Measurements from ENCODE around the gene DPCD. TPM values are rescaled to one million over a fixed set of nuclear protein-coding genes. Genes with fewer than 3 reads are reported as not detected.
"Not testable (repeated sequence)": the region's sequence is repeated elsewhere in the genome, so short reads cannot be mapped to it uniquely, and the experiment has no call there.

DPCD gene
- total and polyA plus RNA-seq, 2 of the 8 experiments (the other 6 are each of a cell fraction or from before 2014, with no cell fraction given) = 21.2 to 31.4 TPM

GRCh38 chr10:101593331-101593730, 5.2 kb downstream of the DPCD start:
- CTCF ChIA-PET (ENCODE audit: partially characterized antibody) = interaction anchor here (0.6 to 17.3 kb wide), 6 partner anchors 9 to 562 kb away, joined by 3 to 246 read pairs (median 4); partner anchors contain the start of genes NPM3, PDZD7 and SFXN3

More at GRCh38 chr10:101593331-101593730, 5.2 kb downstream of the DPCD start:
- H3K23ac ChIP-seq (ENCODE audit: insufficient read length); H2BK12ac ChIP-seq (ENCODE audit: low read depth, low read length); H4K8ac ChIP-seq (ENCODE audit: extremely low read depth, insufficient read depth, low read length); H2AFZ ChIP-seq (ENCODE audit: low read length); H3K27ac ChIP-seq (ENCODE audit: low read depth, low read length); H3K36me3 ChIP-seq (ENCODE audit: control insufficient read depth in 2 of 4, insufficient read depth in 4 of 4, low read length in 3 of 4); H3K14ac ChIP-seq (ENCODE audit: insufficient read length); DNase-seq (ENCODE audit: low read depth in 1 of 2, low spot score in 2 of 2); H2BK5ac ChIP-seq (ENCODE audit: low read depth, low read length); H3K9ac ChIP-seq (replicated peaks in 1 of 4; ENCODE audit: extremely low read depth in 1 of 4, low read depth in 3 of 4, low read length in 3 of 4); H2AK5ac ChIP-seq (ENCODE audit: low read depth, low read length); H4K20me1 ChIP-seq (replicated peaks in 1 of 2; ENCODE audit: control insufficient read depth in 1 of 2, insufficient read depth in 2 of 2, low read length in 2 of 2); H3K9me3 ChIP-seq (ENCODE audit: insufficient read depth in 2 of 2, low read depth in 1 of 2, low read length in 1 of 2); H3K27me3 ChIP-seq (replicated peaks in 1 of 4; ENCODE audit: control insufficient read depth in 3 of 4, extremely low read depth in 1 of 4, insufficient read depth in 3 of 4, low read length in 3 of 4); H3K4ac ChIP-seq (replicated peaks; ENCODE audit: insufficient read length, low read depth, low read length); H3K79me2 ChIP-seq (ENCODE audit: control insufficient read depth in 1 of 2, insufficient read depth in 2 of 2, low read length in 2 of 2); FAIRE-seq; H3K4me1 ChIP-seq (replicated peaks in 1 of 4; ENCODE audit: control insufficient read depth in 3 of 4, insufficient read depth in 4 of 4, low read length in 3 of 4); H3K4me3 ChIP-seq (ENCODE audit: extremely low read depth in 1 of 4, insufficient read depth in 2 of 4, low read depth in 3 of 4, low read length in 4 of 4); H2BK15ac ChIP-seq (ENCODE audit: low read length); H3K4me2 ChIP-seq (ENCODE audit: insufficient read depth in 1 of 2, low read depth in 2 of 2, low read length in 2 of 2); H3K23me2 ChIP-seq (ENCODE audit: low read depth, low read length); H3K79me1 ChIP-seq (ENCODE audit: low read depth, low read length); H3K56ac ChIP-seq (replicated peaks; ENCODE audit: insufficient read length, low read depth, low read length); H2BK120ac ChIP-seq (replicated peaks; ENCODE audit: low read depth, low read length); H4K5ac ChIP-seq (ENCODE audit: insufficient read length, low read depth, low read length); H4K91ac ChIP-seq (replicated peaks; ENCODE audit: insufficient read length, low read length); POLR2A ChIA-PET (ENCODE audit: partially characterized antibody); H2BK20ac ChIP-seq (ENCODE audit: low read length); H3K18ac ChIP-seq (ENCODE audit: extremely low read depth, low read length): not testable (repeated sequence)
- 94% methylated on average over 2 of the region's 2 CpGs; no CpG with 5 or more reads in 1 of the 2 experiments for WGBS, 2 experiments (ENCODE audit: extremely low coverage in 1 of 2, insufficient coverage in 1 of 2, insufficient read length in 1 of 2, insufficient replicate concordance in 2 of 2, low coverage in 1 of 2, low lambda C conversion rate in 2 of 2, missing lambda C conversion rate in 1 of 2)

All from H1 (cell line).